Heart left ventricle (tissue), 13 donors: ENCODE results near the gene PCARE.

Experiments
- CTCF ChIP-seq, 12 donors: fragments of 200-600 bp; sonication (generic) in 4 of 12; IDR thresholded peaks; one replicate each; pipeline versions ENCODE4 v1.5.0 to v1.8.0; 2018 to 2022; ENCODE audit warnings: antibody characterized with exemption in 12 of 12, mild to moderate bottlenecking in 5 of 12
- POLR2A ChIP-seq, 2 donors: fragments of 450-650 bp; IDR thresholded peaks; one replicate each; pipeline ENCODE4 v1.6.1; 2017; ENCODE audit warnings: antibody characterized with exemption in 2 of 2, mild to moderate bottlenecking in 2 of 2, moderate library complexity in 2 of 2
- donor health status: ischemic (EF 13 %, LVEDD 7.1; RV severe dilation, severe dysfunction).
- donor health status: DM: no; HTN: yes; CAD: no.
- donor health status: DM: no; HTN: no; CAD: no.
- donor health status: ischemic (EF 25% LVEDD 6.9; RV normal size, moderate dysfunction).
- donor health status: ischemic (EF 25% LVEDD 5.7; RV mildly dilated, moderate dysfunction).
- donor health status: ischemic (EF 35%, LVEDD 5.7; RV mildly dilated, moderate dysfunction).
- donor health status: nonischemic (EF 11% LVEDD 7.7; RV severe dilation, severe dysfunction).
- donor health status: DM: yes; HTN: yes; CAD: no.
- donor health status: PGD.
- donor health status: ischemic (EF 29% LVEDD 5.4; RV normal size, mild dysfunction).
- donor health status: nonischemic (EF 23%, LVEDD 6.1; RV moderate dilation, normal function).

GRCh38 chr2:29055601-29056000, 18.7 kb downstream of the PCARE start:
- TF ChIP-seq POLR2A (IDR thresholded peaks at IDR 0.05) (no peak), CTCF (IDR thresholded peaks at IDR 0.05) (no peak)
